T-helper 2 cell (primary cell): Measurements from ENCODE around the gene NINJ2.
A peak's percentile ranks its signal among the peaks of the same experiment; 100 is the strongest.

ENCODE experiments used
- DNase-seq, 5 experiments: peaks; one replicate each; pipeline versions ENCODE4 v3.0.0 to v3.0.0-alpha.2; 2012 to 2022

The NINJ2 gene

DNA sequence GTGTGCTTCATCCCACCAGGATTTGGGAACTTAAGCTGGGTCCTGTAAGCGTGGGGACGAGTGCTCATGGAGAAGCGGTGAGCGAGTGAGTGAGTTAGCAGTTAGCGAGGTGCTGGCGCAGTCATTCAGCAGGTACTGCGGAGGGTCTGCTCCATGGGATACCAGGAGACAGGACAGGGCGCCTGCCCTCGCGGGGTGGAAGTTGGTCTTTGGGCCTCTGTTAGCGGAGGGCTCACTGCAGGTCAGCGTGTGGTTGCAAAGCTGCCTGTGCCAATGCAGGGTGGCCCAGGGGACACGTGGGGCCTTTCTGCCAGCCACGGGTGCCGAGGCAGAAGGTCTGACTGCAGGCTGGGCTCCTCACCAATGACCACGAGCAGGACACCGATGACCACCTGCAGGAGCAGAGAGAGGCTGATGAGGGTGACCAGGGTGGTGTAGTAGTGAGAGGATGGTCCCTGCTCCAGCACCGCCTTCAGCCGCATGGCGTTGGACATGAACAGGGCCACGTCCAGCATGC lies 97.6 kb downstream of the NINJ2 start:
- DNase-seq: no peak

GRCh38 chr12:565161-565560 lies 98.1 kb downstream of the NINJ2 start:
- DNase-seq: no peak

GRCh38 chr12:563787-564298 lies 99.4 kb downstream of the NINJ2 start:
- no peak for DNase-seq

GRCh38 chr12:563250-563781 lies 99.9 kb downstream of the NINJ2 start:
- peak in 3 of 5 experiments; percentile 40 to 91 (median 82) for DNase-seq

DNA sequence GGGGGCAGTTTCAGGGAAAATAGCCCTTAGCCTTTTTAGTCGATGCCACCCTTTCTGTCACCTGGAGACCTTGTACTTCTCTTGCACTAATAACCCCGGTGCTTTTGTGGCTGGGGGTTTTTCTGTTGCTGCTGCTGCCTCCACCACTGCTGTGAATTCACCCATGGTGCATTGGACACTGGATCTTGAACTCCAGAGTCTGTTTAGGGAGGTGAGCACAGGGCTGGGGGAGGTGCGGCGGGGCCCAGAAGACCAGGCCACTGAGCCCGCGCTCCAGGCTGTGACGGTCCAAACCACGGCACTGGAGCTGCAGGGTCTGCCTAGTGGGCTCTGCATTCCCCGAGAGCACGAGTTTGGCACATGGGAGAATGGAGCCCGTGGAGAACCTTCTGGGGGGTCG lies 100.6 kb downstream of the NINJ2 start:
- no peak for DNase-seq

DNA sequence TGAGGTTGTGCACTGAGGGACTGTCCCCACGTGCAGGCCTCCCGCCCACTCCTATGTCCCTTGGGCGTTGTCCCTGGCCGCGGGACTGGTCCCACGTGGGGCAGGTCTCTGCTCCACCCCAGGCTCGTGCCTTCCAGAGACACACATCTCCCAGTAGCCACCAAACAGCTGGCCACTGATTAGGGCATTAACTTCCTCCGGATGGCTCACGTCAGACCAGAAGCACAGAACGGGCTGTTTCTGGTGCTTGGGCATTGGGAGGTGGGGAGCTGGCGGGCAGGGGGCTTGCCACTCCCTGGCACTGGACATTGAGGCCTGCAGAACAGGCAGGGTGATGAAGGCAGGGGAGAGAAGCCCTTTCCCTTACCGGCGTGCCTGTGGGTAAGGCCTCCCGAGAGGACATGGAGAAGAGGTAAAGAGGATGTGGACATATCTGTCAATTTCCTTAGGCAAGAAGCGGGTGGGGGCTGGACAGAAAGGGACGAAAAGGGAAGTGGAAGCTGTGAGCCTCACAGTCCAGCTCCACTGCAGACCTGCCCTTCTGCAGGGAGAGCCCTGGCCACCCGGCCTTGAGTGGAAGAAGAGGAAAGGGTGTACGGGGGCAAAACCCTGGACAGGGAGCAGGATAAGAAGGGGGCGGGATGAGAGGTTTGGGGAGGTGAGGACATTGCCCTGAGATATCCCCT lies 101.2 kb downstream of the NINJ2 start:
- DNase-seq: no peak

DNA sequence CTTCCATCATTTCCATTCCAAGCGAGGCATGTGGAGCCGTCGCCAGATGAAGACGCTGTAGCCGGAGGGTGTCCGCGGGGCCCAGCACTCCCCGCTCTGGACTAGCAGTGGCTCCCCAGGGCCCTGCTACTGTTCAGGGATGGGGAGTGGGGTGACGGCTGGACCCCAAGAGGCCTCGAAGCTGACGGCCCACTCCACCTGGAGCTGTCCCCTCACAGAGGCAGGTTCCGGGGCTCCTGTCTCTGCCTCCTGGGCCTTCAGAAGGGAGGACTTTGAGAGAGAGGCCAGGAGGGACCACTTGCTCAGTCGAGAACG lies 101.9 kb downstream of the NINJ2 start:
- no peak for DNase-seq

DNA sequence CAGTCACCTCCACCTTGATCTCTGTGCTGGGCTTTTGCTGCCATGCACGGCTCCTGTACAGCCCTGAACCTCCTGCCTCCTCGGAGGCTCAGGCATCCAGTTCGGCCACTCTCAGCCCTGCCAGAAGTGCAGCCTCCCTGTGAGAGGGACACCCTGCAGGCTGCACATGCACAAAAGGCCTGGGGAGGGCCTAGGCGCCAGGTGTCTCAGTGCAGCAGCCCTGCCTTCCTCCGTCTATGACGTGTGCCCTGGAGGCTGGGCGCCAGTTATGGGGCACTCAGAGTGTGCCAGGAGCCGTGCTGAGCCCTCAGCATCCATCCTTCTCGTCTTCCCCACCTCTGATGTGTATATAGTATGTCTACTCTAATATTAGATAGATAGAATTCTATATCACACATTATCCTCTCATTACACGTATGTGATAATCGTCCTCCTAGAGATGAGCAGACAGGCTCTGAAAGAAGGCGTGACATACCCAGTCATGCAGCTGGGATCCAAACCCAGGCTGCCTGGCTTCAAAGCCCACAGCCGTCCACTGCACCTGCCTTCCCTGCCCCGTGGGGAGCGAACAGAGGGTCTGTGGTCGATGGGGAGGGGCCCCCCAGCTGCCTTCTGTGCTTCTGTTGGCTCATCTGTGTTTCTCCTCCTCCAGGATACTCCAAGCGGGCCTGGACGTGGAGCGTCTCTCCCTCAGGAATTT lies 102.4 kb downstream of the NINJ2 start:
- no peak for DNase-seq

DNA sequence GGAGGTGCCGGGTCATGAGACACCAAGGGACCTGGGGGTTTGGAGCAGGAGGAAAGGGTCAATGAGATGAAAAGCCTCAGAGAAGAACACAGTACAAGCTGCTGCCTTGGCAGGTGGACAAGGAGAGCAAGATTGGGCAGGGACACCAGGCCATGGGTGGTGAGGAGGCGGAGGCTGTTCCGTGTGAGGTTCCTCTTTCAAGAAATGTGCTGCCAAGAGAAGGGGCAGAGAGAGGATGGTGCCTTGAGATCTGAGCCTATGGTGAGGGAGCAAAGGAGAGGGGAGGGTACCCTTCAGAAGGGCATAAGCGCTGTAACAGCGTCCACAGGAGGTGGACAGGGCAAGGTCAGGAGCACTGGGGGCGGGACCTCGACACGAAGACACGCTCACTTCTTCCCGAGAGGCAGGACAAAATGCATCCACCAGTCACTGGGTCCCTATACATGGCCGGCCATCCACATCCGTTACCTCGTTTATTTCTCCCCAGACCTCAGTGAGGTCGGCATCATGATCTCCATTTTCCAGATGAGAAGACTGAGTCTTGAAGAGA lies 103.3 kb downstream of the NINJ2 start:
- no peak for DNase-seq

DNA sequence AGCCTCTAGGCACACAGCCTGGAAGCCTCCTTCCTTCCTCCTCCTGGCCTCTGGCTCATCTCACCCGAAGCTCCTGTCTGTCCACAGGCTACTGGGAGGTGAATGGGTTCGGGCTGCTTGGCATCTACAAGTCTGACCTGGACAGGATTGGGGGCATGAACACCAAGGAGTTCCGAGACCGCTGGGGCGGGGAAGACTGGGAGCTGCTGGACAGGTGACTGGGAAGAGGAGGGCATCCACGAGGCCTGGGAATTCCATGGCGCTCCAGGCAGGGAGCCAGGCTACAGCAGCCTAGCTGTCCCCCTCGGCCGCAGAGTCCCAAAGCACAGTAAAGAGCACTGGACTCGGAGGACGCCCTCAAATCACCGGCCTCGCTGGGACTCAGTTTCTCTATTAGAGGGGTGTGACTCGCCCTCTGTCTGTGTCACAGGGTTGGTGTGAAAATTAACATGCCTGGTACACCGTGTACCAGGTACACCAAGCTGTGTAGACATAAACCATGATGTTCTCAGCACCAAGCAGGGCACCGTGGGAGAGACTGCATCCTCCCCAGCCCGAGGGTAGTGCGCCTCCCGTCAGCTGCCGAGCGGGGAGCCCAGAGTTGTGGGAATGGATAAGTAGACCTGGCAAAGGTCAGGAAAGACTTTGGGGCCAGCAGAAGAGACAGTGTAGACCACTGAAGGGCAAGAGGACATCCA lies 103.9 kb downstream of the NINJ2 start:
- DNase-seq: no peak

DNA sequence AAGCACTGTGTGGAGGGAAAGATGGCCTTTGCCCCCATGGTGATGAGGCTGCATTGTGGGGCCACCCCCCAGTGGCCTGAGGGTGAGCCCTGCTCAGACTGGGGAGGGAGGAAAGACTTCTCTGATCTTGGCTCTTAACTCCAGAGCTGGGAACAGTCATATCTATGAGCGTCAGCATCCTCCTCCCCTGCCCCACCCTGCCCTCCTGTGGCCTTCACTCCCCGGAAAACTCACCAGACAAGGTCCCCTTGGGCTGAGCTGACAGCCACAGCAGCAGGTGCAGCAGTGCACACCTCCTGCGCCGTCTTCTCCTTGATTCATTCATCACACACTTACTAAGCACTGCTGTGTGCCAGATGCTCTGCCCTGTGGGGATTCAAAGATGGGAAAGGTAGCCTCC lies 104.7 kb downstream of the NINJ2 start:
- no peak for DNase-seq

DNA sequence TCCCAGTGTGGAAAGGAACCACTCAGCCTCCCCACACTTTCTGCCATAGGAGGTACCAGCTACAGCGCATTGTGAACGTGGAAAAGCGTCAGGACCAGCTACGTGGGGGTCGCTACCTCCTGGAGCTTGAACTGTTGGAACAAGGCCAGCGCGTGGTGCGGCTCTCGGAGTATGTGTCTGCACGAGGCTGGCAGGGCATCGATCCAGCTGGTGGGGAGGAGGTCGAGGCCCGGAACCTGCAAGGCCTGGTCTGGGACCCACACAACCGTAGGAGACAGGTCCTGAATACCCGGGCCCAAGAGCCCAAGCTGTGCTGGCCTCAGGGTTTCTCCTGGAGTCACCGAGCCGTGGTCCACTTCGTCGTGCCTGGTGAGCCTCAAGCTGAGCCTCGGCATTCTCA lies 106.7 kb downstream of the NINJ2 start:
- DNase-seq: no peak

DNA sequence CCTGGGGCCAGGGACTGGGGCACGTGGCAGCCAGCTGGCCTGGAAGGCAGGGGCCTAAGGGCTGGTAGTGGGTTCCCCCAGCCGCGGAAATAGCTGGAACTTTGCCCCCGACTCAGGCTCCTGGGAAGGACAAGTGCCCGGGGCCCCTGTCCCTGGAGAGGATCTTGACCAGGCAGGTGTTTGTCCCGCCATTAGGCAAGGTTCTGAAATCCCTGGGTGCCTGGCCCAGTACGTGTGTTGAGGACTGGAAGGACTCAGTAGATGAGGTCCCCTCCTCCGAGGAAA lies 109.3 kb downstream of the NINJ2 start:
- DNase-seq: no peak

- peak in 2 of 5 experiments; percentile 49 to 62 for DNase-seq
Measured at GRCh38 chr12:553216-554000, 109.8 kb downstream of the NINJ2 start.

DNA sequence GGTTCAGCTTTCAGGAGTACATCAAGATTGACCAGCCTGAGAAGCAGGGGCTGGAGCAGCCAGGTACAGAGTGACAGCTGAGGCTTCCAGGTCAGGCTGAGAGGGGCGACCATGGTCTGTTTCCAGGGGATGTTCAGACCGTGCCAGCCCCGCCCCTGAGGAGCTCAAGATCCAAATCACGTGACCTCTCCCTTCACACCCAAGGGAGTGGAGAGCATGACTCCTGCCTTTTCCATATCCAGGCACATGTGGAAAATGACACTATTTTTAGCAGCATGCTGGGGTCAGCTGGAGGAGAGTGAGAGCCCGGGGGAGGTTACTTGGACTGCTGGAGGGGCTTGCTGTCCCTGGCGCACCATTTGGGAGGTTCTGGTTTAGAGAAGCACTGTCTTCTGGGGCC lies 110.8 kb downstream of the NINJ2 start:
- DNase-seq: no peak

- no peak for DNase-seq
Measured at GRCh38 chr12:550473-551260, 112.6 kb downstream of the NINJ2 start.

- no peak for DNase-seq
Measured at GRCh38 chr12:549476-550082, 113.7 kb downstream of the NINJ2 start.

DNA sequence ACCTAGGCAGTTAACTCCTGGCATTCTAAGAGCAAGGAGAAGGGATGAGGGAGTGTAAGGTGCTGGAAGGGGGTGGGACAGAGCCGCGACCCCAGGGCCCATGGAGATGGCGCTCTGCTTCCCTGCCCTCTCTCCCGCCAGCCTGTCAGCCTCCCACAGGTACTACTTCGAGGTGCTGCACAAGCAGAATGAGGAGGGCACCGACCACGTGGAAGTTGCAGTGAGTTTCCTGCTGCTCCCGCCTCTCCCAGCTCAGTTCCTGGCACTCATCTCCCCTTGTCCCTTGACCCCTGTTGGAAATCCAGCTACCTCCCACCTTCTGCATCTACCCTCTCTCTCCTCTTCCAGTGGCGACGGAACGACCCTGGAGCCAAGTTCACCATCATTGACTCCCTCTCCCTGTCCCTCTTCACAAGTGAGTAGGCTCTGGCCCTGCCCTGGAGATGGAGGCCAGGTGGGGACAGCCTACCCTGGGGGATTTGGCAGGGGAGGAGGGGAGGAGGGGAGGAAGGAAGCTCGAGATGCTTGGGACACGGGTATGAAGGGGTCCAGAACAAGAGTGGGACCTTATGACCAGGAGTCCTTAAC lies 115.3 kb downstream of the NINJ2 start:
- DNase-seq: no peak

GRCh38 chr12:546920-547845 lies 116.1 kb downstream of the NINJ2 start:
- DNase-seq: peak; percentile 34 to 60 (median 56)
